Measurements from ENCODE around the gene SLC44A4. TPM values are rescaled to one million over a fixed set of nuclear protein-coding genes. Genes with fewer than 3 reads are reported as not detected.
A peak's percentile ranks its signal among the peaks of the same experiment; 100 is the strongest.

The SLC44A4 gene
- total and polyA plus RNA-seq, 12 donors, result 0.03 to 0.24 (median 0.14) TPM; not detected in 9

DNA sequence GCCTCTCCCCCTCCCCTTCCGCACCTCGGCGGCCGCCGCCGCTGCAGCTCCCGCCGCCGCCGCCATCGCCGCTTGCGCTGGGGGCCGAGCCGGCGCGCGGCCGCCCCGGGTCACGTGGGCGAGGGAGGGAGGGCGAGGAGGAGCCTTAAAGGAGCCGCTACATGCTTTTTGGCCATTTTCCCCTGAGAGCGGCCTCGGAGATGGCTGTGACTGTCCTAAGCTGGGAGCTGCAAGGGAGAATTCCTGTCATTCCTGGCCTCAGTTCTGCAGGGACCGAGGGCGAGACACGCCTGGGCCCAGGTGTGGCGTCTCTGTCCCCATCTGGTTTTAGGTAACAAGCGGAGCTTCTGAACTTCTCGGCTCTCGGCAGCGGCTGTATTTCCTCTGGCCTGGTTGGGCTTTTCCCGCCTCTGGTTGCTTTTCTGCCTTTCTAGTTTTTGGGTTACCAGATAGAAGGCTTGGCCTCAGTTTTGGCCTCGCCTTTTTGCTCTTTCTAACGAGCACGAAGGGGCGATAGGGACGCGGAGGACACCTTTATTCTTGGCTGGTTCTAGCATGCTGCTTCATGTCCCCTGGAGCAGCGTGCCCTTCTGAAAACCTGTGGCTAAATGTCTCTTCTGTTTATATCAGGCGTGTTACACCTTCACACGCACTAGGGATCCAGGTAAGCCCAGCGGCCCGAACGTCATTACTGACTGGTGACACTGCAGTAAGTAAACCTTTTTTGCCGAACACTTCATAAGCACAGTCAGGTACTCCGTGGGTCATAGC is 19.0 kb upstream of the SLC44A4 start, which contains the start of gene EHMT2:
Gene EHMT2 (minus strand): TSS at position 87 of the 771 bp plus-strand sequence. CDS start 21 bp downstream, at position 66.
- TF ChIP-seq, protein P1, sequence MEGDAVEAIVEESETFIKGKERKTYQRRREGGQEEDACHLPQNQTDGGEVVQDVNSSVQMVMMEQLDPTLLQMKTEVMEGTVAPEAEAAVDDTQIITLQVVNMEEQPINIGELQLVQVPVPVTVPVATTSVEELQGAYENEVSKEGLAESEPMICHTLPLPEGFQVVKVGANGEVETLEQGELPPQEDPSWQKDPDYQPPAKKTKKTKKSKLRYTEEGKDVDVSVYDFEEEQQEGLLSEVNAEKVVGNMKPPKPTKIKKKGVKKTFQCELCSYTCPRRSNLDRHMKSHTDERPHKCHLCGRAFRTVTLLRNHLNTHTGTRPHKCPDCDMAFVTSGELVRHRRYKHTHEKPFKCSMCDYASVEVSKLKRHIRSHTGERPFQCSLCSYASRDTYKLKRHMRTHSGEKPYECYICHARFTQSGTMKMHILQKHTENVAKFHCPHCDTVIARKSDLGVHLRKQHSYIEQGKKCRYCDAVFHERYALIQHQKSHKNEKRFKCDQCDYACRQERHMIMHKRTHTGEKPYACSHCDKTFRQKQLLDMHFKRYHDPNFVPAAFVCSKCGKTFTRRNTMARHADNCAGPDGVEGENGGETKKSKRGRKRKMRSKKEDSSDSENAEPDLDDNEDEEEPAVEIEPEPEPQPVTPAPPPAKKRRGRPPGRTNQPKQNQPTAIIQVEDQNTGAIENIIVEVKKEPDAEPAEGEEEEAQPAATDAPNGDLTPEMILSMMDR (IDR thresholded peaks at IDR 0.05), result no peak
- Histone ChIP-seq H3K9me3 (no peaks in the 10 kb centered on the region), H3K4me1 (peaks cover 3 to 43% (median 35%) of the 10 kb centered on the region in 9 donors), H3K4me3 (peak within 1 kb of the TSS; percentile 55 to 98 (median 87)), H3K36me3 (peaks cover 0 to 37% (median 9%) of the 10 kb centered on the region in 9 donors), H3K27ac (peak within 1 kb of the TSS; percentile 32 to 90 (median 86)), H3K27me3 (no peaks in the 10 kb centered on the region)
- peak; percentile 62 to 87 (median 73) for ATAC-seq
- intact Hi-C loops (cut with DNase I), result loop anchor here in 1 of 10 donors (5.0 kb wide), 1 partner anchor 275 kb away; the partner anchor contains the start of gene PRRC2A
- peak; percentile 85 for DNase-seq
- 0% methylated on average over 38 to 49 of the region's 49 CpGs for WGBS, 2 donors

DNA sequence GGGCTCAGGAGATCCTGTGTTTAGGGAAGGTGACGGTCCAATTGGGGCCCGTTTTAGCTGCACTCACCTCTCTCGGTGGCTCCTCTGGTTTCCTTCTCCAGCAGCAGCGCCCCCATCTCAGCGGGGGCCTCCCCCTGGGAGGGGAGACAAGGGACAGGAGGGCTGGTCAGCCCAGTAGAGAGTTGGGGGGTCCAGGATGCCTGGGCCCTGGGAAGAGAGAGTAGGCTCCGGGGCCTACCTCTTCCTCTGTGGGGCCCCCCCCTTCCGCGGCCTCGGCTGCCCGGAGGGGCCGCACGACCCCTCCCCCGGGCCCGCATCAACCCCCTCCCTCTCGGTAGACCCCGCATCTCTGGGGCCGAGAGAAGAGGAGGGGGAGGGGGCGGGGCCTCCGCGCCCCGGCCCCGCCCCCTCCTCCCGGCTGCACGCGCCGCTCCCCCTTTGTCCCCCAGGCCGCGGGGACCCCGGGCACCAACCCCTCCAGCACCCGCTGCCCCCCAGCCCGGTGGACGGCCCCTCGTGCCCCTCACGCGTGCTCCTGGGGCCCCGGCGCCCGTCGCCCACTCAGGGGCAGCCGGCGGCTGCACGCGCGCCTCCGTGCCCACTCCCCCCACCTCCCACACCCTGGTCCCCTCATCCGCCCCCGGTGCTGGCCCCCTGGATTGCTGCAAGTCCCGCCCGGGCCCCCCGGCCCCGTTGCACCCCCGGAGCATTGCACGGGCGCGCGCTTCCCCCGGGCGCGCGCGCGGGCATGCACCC is 18.2 kb upstream of the SLC44A4 start:
- Histone ChIP-seq H3K36me3 (peaks cover 0 to 45% (median 9%) of the 10 kb centered on the region in 9 donors), H3K27ac (peak overlapping the region in 9 of 10 donors; percentile 55 to 90 (median 87)), H3K4me1 (peaks cover 3 to 37% (median 31%) of the 10 kb centered on the region in 9 donors), H3K9me3 (no peaks in the 10 kb centered on the region), H3K4me3 (peak overlapping the region; percentile 55 to 98 (median 87)), H3K27me3 (no peaks in the 10 kb centered on the region)
- TF ChIP-seq, protein P1 (IDR thresholded peaks at IDR 0.05), result no peak
- DNase-seq (no peak), ATAC-seq (peak in 1 of 8 donors; percentile 12)
- intact Hi-C loops (cut with DNase I), result loop anchor here in 1 of 10 donors (5.0 kb wide), 1 partner anchor 275 kb away; the partner anchor contains the start of gene PRRC2A
- 1 to 2% methylated on average over 24 to 60 of the region's 62 CpGs for WGBS, 2 donors

DNA sequence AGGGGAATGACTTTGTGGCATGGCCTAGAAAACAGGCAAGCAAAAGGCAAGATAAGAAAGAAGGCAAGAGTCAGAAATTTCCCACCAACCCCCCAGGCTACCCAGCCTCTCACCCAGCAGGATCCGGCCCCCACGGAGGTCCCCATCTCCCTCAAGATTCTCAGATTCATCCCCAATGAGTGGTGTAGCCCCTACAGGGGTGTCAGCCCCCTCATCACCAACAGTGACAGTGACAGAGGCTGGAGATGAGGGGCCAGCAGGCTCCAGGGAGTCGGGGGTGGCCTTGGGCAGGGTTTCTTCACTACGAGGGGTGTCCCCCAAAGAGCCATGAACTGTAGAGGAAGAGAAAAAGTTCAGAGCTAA is 17.7 kb upstream of the SLC44A4 start:
- ATAC-seq, result no peak

More for the DNA sequence above, 17.7 kb upstream of the SLC44A4 start:
- TF ChIP-seq, protein P1 (IDR thresholded peaks at IDR 0.05), result no peak
- Histone ChIP-seq H3K9me3 (no peaks in the 10 kb centered on the region), H3K4me1 (peaks cover 3 to 37% (median 31%) of the 10 kb centered on the region in 9 donors), H3K36me3 (peaks cover 0 to 51% (median 9%) of the 10 kb centered on the region in 9 donors), H3K4me3 (peak overlapping the region in 9 of 10 donors; percentile 55 to 98 (median 88)), H3K27ac (peak overlapping the region in 9 of 10 donors; percentile 55 to 90 (median 87)), H3K27me3 (no peaks in the 10 kb centered on the region)
- no peak for DNase-seq
- WGBS, 2 donors, result 39 to 59% methylated on average over 4 of the region's 4 CpGs
- intact Hi-C loops (cut with DNase I), result loop anchor here in 1 of 10 donors (5.0 kb wide), 1 partner anchor 274 kb away; the partner anchor contains the start of gene PRRC2A

Data from heart right ventricle (tissue), 16 donors.